T-helper 22 cell (primary cell): ENCODE results near the gene ADA.
A peak's percentile ranks its signal among the peaks of the same experiment; 100 is the strongest.
"Not testable (repeated sequence)": the region's sequence is repeated elsewhere in the genome, so short reads cannot be mapped to it uniquely, and the experiment has no call there.

ENCODE experiments used
- DNase-seq: peaks from one replicate; pipeline ENCODE4 v3.0.0-alpha.2; 2020; ENCODE audit warnings: low read depth

Gene ADA

DNA sequence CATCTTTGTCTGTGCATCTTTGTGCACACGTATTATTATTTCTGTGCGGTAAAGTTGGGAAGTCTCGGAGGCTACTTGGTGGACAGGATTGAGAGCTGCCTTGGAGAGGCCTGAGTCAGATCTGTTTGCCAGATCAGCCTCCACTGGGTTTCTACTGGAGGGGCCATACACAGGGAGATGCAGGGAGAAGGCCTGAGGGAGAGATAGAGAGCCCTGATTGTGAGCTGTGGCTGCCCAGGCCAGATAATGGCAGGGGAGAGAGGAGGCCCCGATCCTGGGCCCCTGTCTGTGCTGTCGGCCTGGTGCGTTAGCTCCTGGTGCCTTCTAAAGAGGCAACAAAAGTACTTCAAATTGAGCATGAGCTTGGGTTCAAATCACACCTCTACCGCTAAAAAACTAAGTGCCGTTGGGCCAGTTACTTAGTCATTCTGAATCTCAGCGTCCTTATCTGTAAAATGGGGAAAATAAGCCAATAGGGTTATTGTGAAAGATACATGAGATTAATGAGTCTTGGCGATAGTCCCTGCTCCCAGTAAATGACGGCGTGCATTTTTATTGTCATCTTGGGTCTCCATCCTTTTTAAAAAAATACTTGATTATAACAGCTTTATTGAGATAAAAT, 27.6 kb upstream of the ADA start:
- no peak for DNase-seq

DNA sequence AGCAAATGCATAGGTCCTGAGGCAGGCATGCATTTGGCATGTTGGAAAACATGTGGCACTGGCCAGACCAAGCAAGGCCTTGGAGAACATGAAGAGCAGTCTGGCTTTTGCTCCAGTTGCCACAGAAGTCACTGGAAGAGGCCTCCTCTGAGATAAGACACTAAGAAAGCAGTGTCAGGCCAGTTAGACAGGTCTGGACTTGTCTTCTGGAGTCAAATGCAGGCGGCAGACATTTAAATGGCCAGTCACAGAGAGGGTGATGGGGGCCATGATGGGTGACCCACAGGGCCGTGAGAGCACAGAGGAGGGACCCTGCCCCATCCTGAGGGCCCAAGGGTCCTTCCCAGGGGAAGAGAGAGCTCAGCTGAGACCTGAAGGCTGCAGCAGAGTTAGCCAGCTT, 26.7 kb upstream of the ADA start:
- no peak for DNase-seq

- DNase-seq = not testable (repeated sequence)
Measured at GRCh38 chr20:44672318-44672902, 20.9 kb upstream of the ADA start.

DNA sequence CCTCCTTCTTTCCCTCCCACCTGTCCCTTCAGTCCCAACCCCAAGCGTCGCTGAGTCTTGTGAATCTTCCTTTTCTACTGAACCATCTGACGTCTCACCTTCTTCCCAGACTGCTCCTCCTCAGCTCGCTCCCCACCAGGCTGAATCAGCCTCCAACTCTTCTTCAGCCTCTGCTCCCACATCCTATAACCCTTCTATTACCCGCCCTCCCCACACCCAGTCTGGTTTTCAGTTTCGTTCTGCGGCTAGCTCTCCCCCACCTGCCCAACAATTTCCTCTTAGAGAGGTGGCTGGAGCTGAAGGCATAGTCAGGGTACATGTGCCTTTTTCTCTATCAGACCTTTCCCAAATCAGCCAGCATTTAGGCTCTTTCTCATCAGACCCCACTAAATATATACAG, 20.0 kb upstream of the ADA start:
- peak; percentile 39 for DNase-seq

- not testable (repeated sequence) for DNase-seq
Measured at GRCh38 chr20:44670851-44671250, 19.4 kb upstream of the ADA start.

GRCh38 chr20:44666066-44666465, 14.6 kb upstream of the ADA start:
- DNase-seq = no peak

- DNase-seq = no peak
Measured at GRCh38 chr20:44664131-44664530, 12.6 kb upstream of the ADA start.

GRCh38 chr20:44662261-44662660, 10.8 kb upstream of the ADA start:
- no peak for DNase-seq

GRCh38 chr20:44660581-44660980, 9.1 kb upstream of the ADA start:
- no peak for DNase-seq

DNA sequence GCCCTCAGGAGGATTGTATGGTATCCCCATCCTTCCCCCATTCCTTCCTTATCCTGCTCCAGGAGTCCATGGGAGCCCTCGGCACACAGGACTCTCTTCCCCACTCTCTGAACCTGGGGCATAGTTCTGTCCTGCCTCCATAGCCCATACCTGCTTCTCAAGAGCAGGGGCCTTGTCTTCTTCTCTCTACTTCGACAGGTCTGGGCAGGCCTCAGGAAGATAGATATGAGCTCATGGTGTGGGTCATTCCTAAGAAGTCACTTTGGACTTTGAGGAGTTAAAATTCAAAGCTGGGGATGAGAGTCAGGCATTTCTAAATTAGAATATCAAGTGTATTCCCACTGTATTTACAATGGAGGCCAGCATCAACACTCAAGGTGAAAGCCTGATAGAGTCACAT, 8.4 kb upstream of the ADA start:
- DNase-seq = no peak

DNA sequence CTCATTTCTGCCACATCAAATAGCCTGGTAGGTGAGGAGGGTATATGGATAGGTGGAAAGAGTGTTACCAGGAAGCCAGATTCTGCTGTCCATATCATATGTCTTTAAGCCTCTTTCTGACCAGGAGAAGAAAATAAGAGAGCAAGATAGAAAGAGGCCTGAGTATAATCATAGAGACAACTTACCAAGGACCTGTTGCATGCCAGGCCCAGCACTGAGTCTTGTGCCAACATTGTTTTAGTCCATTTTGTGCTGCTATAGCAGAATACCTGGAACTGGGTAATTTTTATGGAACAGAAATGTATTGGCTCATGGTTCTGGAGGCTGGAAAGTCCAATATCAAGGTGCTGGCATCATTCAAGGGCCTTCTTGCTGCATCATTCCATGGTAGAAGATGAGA, 7.3 kb upstream of the ADA start:
- DNase-seq = no peak

- no peak for DNase-seq
Measured at GRCh38 chr20:44657875-44658274, 6.4 kb upstream of the ADA start.

GRCh38 chr20:44656448-44656847, 4.9 kb upstream of the ADA start:
- DNase-seq = no peak

- not testable (repeated sequence) for DNase-seq
Measured at GRCh38 chr20:44654210-44654609, 2.7 kb upstream of the ADA start.

DNA sequence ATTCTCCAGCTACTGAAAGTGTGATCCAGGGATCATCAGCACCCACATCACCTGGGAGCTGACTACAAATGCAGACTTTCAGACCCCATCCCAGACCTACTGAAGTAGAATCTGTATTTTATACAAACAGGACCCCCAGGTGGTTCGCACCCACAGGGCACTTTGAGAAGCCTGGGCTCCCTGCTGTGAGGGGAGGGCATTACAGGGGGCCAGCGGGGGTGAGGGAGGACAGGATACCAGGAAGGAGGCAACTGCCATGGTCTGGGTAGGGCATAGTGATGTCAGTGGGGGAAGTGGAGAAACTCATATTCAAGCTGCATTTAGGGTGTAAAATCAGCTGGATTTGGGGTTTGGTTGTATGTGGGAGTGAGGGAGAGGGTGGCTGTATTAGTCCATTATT, 2.0 kb upstream of the ADA start:
- DNase-seq = no peak

DNA sequence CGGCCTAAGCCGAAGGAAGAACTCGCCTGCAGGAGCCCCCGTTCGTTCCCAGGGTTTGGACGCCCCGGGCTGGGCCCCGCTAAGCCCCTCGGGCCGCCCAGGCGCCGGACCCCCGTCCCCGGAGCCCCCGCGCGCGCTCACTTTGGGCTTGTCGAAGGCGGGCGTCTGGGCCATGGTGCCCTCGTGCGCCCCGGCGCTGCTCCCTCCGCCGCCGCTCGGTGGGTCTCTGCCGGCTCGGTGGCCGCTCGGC, 140 bp downstream of the ADA start:
- DNase-seq = no peak

- no peak for DNase-seq
Measured at GRCh38 chr20:44650771-44651433, 597 bp downstream of the ADA start.

GRCh38 chr20:44649976-44650375, 1.5 kb downstream of the ADA start:
- DNase-seq = no peak

DNA sequence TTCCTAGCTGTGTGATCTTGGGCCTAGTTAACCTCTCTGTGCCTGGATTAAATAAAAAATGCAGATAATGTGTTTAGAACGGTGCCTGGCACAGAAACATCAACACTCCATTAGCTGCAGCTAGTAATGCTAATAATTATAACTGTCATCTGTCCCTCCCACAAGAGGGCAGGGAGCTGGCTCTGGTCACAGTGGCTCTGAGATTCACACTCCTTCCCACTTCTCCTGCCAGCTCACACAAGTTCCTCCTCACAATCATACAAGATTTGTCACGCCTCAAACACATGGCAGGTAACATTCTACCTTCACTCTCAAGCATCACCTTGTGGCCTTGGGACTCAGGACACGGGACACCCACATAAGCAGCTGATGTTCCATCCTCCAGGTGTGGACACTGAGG, 2.4 kb downstream of the ADA start:
- DNase-seq = no peak

- DNase-seq = no peak
Measured at GRCh38 chr20:44648579-44648978, 2.9 kb downstream of the ADA start.

GRCh38 chr20:44648068-44648467, 3.4 kb downstream of the ADA start:
- DNase-seq = no peak

- DNase-seq = no peak
Measured at GRCh38 chr20:44646641-44647274, 4.7 kb downstream of the ADA start.

DNA sequence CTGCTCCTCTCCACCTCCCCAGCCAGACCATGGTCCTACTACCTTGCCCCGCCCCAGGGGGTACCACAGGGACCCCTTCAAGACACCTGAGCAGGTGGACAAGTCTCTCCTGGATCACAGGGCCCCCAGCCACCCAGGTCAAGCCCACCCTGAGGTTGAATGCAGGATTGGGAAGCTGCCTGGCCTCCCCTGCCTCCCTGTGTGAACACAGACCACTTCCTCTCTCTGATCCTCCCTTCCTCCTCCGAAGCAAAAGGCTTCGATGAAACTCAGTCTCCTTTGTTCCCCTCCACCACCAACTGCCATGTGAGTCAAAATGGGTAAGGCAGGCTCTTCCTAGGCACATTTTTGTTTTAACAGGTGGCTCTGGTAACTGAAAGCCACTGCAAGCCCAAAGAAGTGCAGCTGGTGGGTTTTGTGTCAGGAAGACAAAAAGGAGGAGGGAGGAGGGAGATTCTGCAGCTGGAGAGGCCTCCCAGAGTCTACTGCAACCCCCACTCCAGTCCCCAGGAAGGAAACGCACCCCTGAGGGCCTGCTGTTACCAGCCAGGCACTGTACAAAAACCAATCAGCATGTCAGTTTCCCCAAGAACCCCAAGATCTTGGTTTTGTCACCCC, 5.4 kb downstream of the ADA start:
- no peak for DNase-seq
